ENCODE measurements around the gene RNASE13. TPM values are rescaled to one million over a fixed set of nuclear protein-coding genes. Genes with fewer than 3 reads are reported as not detected.
A peak's percentile ranks its signal among the peaks of the same experiment; 100 is the strongest.
"Not testable (repeated sequence)": the region's sequence is repeated elsewhere in the genome, so short reads cannot be mapped to it uniquely, and the experiment has no call there.

RNASE13 gene
- total RNA-seq, 1 experiment from 2014 or later: not detected

DNA sequence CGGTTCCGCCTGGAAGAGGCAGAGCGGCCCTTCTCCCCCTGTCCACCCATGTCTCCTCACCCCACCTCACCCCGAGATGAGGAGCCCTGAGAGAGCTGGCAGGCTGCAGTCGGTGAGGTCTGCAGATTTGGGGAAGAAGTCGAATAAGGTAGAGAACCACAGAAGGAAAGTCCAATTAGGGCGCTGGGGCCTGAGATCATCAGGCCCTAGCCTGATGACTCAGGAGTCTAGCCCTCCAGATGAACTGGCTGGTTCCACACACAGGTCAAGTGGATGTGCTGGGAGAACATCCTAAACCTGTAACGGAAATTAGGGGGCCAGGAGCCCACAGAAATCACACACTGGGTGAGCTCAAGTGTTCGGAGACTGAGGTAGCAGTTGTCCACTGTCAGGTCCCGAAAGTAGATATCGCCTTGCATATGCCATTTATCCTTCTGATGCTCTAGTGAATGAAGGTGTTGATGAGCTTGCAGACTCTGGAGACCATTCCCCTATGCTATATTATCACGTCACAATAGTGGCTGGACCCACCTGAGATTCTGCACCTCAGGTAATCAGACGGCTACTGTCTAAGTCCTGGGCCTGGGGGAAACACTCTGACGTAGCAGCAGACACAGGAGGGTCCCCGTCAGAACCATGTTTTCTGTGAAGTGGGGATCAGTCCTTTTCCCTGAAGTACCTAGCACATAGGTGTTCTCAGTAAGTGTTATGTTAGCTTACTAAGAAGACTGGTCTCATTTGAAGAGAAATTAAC is 45.7 kb downstream of the RNASE13 start:
- Histone ChIP-seq H3K27me3 (no peaks in the 10 kb centered on the region), H3K36me3 (peaks cover 9% of the 10 kb centered on the region)
- DNase-seq: no peak

DNA sequence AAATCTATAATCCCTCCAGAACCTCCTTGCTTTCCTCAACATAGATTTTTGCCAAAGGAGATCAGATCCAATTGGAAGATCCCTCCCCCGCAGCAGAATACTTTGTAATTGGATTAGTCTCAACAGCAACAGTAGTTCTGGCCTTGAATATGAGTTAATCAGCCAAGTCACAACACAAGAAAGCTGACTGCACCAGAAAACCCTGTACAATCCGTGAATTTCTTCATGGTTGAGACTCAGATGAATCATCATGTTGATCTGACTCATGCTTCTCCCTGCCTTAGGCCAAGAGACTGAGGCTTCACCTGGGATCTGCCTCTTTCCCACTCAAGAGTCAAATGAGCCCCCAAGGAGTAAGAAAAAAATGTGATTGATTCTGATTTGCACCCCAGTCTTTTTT is 47.8 kb downstream of the RNASE13 start:
- peaks cover 2% of the 10 kb centered on the region for H3K36me3 ChIP-seq
- no peaks in the 10 kb centered on the region for H3K9me3 ChIP-seq
- no peaks in the 10 kb centered on the region for H3K27me3 ChIP-seq
- peak; percentile 45 for DNase-seq
- H3K4me3 ChIP-seq: no peak overlapping the region

More for the DNA sequence above, 45.7 kb downstream of the RNASE13 start:
- H3K4me3 ChIP-seq: peak overlapping the region; percentile 31
- H3K9me3 ChIP-seq: no peaks in the 10 kb centered on the region

DNA sequence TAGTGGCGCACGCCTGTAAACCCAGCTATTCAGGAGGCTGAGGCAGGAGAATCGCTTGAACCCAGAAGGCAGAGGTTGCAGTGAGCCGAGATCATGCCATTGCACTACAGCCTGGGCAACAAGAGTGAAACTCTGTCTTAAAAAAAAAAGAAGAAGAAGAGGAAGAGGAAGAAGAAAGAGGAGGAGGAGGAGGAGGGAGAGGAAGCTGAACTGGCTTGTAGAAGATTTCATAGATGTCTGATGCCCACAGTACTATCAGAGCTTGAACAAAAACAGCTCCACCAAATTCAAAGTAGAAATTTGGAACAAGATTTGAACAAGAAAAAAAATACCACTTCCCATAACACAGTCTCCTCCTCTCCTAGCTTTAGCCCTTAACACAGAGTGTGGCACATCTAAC is 49.0 kb downstream of the RNASE13 start:
- DNase-seq: not testable (repeated sequence)

More for the DNA sequence above, 49.0 kb downstream of the RNASE13 start:
- H3K27me3 ChIP-seq, H3K36me3 ChIP-seq, H3K9me3 ChIP-seq, H3K4me3 ChIP-seq: not testable (repeated sequence)

Other genes starting within 250 kb of the RNASE13 start
- gene RNASE1, start 232.0 kb downstream of the RNASE13 start, total RNA-seq (2014; rRNA removed; shearing (Covaris generic); ENCODE audit: low replicate concordance): not detected in 2 replicates
- gene RNASE3, start 143.4 kb downstream of the RNASE13 start, total RNA-seq (2014; rRNA removed; shearing (Covaris generic); ENCODE audit: low replicate concordance): not detected in 2 replicates
- gene RNASE2, start 79.3 kb downstream of the RNASE13 start, total RNA-seq (2014; rRNA removed; shearing (Covaris generic); ENCODE audit: low replicate concordance): not detected in 2 replicates
- gene METTL17, start 44.8 kb downstream of the RNASE13 start, total RNA-seq (2014; rRNA removed; shearing (Covaris generic); ENCODE audit: low replicate concordance): 46.7 and 72.0 TPM in 2 replicates
- not detected in 2 replicates for gene SLC39A2, start 35.5 kb downstream of the RNASE13 start, total RNA-seq (2014; rRNA removed; shearing (Covaris generic); ENCODE audit: low replicate concordance)
- 17.5 and 51.7 TPM in 2 replicates for gene NDRG2, start 9.7 kb downstream of the RNASE13 start, total RNA-seq (2014; rRNA removed; shearing (Covaris generic); ENCODE audit: low replicate concordance)
- not detected in 2 replicates for gene TPPP2, start 4.6 kb downstream of the RNASE13 start, total RNA-seq (2014; rRNA removed; shearing (Covaris generic); ENCODE audit: low replicate concordance)
- not detected in 2 replicates for gene RNASE7, start 7.6 kb upstream of the RNASE13 start, total RNA-seq (2014; rRNA removed; shearing (Covaris generic); ENCODE audit: low replicate concordance)
- gene RNASE8, start 23.0 kb upstream of the RNASE13 start, total RNA-seq (2014; rRNA removed; shearing (Covaris generic); ENCODE audit: low replicate concordance): not detected in 2 replicates
- 9.1 and 10.0 TPM in 2 replicates for gene ARHGEF40, start 35.5 kb upstream of the RNASE13 start, total RNA-seq (2014; rRNA removed; shearing (Covaris generic); ENCODE audit: low replicate concordance)
- gene ZNF219, start 63.8 kb upstream of the RNASE13 start, total RNA-seq (2014; rRNA removed; shearing (Covaris generic); ENCODE audit: low replicate concordance): 14.4 and 33.3 TPM in 2 replicates
- gene TMEM253, start 66.3 kb upstream of the RNASE13 start, total RNA-seq (2014; rRNA removed; shearing (Covaris generic); ENCODE audit: low replicate concordance): not detected in 2 replicates
- not detected in 2 replicates for gene OR5AU1, start 121.3 kb upstream of the RNASE13 start, total RNA-seq (2014; rRNA removed; shearing (Covaris generic); ENCODE audit: low replicate concordance)
- gene HNRNPC, start 234.6 kb upstream of the RNASE13 start, total RNA-seq (2014; rRNA removed; shearing (Covaris generic); ENCODE audit: low replicate concordance): 994 and 1,287 TPM in 2 replicates
- gene RPGRIP1, start 245.3 kb upstream of the RNASE13 start, total RNA-seq (2014; rRNA removed; shearing (Covaris generic); ENCODE audit: low replicate concordance): not detected in 2 replicates

All from MG63 (cell line).